Esophagus squamous epithelium (tissue), 5 donors: ENCODE results near the gene CMTM6. TPM values are rescaled to one million over a fixed set of nuclear protein-coding genes. Genes with fewer than 3 reads are reported as not detected.
"Not testable (repeated sequence)": the region's sequence is repeated elsewhere in the genome, so short reads cannot be mapped to it uniquely, and the experiment has no call there.

ENCODE experiments used
- DNase-seq: peaks from one replicate; lab custom pipeline; 2025; lab: John Stamatoyannopoulos, UW
- H3K27ac ChIP-seq, 4 donors: fragments of 200-600 bp; sonication (generic); one replicate each; pipeline ENCODE4 v1.5.1; 2016 to 2019; ENCODE audit warnings: mild to moderate bottlenecking in 1 of 4
- H3K27me3 ChIP-seq, 4 donors: fragments of 200-600 bp; sonication (generic); 1 replicate in 3 of 4; 2 replicates in 1 of 4; pipeline versions ENCODE4 v1.5.1 to v1.6.0; 2017 to 2021; ENCODE audit warnings: antibody characterized with exemption in 1 of 4
- H3K36me3 ChIP-seq, 3 donors: fragments of 200-600 bp; sonication (generic); one replicate each; pipeline ENCODE4 v1.5.1; 2016 to 2019
- H3K4me1 ChIP-seq, 3 donors: fragments of 200-600 bp; sonication (generic); one replicate each; pipeline ENCODE4 v1.5.1; 2017 to 2019
- H3K4me3 ChIP-seq, 4 donors: fragments of 200-600 bp; sonication (generic); 1 replicate in 3 of 4; 2 replicates in 1 of 4; pipeline ENCODE4 v1.5.1; 2016 to 2019; ENCODE audit warnings: mild to moderate bottlenecking in 2 of 4, moderate library complexity in 1 of 4
- H3K9me3 ChIP-seq, 3 donors: fragments of 200-600 bp; sonication (generic); one replicate each; pipeline ENCODE4 v1.5.1; 2016 to 2019
- POLR2A ChIP-seq, 4 donors: fragments of 450-650 bp; IDR thresholded peaks; one replicate each; pipeline ENCODE4 v1.6.1; 2017; ENCODE audit warnings: antibody characterized with exemption in 4 of 4, mild to moderate bottlenecking in 4 of 4, moderate library complexity in 3 of 4
- WGBS, 2 donors: methylation state at CpG; one replicate each; pipeline ENCODE4 v1.1.5; 2018; 5-methylcytosine and 5-hydroxymethylcytosine counted together
- intact Hi-C: fragments of 100-400 bp; cut with DNase I; formaldehyde crosslinking; loops from one replicate; pipeline ENCODE4 v1.15.0; 2022
- total RNA-seq, 4 donors: library from RNA; depleted of rRNA; stranded (reverse); fragments of >200 nt; gene quantifications; one replicate each; pipeline ENCODE4 v1.1.0, GENCODE V29; 2016
- TF ChIP-seq, protein P1 (sequence below), 6 experiments: fragments of 450-650 bp in 4 of 6; fragments of 200-600 bp in 2 of 6; sonication (generic) in 2 of 6; IDR thresholded peaks; one replicate each; pipeline ENCODE4 v1.5.1; 2016 to 2019; ENCODE audit warnings: antibody characterized with exemption in 6 of 6, mild to moderate bottlenecking in 4 of 6, moderate library complexity in 4 of 6
- donor health status: DM: yes; HTN: yes; CAD: no.

The CMTM6 gene
- total RNA-seq, 4 donors from 2014 or later, result 36.6 to 70.9 (median 63.9) TPM

DNA sequence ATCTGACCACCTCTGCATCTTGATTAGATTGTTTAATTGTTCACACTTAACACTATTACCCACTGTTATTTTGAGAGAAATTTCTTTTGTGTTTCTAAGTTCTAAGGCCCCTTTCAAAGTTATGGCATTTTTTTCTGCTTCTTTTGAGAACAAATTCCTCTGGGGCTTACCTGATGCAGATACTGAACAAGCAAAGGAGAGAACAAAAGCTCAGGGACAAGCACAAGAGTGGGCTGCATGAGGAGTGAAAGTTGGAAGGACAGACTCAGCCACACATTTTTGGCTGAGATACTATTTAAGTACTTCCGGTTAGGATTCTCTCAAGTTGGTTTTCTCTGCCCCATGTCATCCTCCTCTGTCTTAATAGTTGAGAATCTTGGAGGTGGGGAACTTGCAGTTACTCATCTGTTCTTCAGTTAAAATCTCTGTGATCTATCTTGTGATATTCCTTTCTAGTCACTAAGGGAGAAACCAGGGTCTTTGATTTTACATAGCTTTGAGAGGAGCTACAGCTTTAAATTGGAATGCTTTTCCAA lies 54.7 kb downstream of the CMTM6 start:
- Histone ChIP-seq H3K27me3 (peaks cover 0 to 97% (median 0%) of the 10 kb centered on the region in 4 donors), H3K4me1 (no peaks in the 10 kb centered on the region), H3K27ac (no peak overlapping the region), H3K9me3 (no peaks in the 10 kb centered on the region), H3K36me3 (peaks cover 0 to 6% (median 0%) of the 10 kb centered on the region in 3 donors), H3K4me3 (no peak overlapping the region)
- DNase-seq, result no peak
- 65 to 82% methylated on average over 1 of the region's 1 CpG for WGBS, 2 donors
- intact Hi-C loops, result no loop called here
- TF ChIP-seq, protein P1, sequence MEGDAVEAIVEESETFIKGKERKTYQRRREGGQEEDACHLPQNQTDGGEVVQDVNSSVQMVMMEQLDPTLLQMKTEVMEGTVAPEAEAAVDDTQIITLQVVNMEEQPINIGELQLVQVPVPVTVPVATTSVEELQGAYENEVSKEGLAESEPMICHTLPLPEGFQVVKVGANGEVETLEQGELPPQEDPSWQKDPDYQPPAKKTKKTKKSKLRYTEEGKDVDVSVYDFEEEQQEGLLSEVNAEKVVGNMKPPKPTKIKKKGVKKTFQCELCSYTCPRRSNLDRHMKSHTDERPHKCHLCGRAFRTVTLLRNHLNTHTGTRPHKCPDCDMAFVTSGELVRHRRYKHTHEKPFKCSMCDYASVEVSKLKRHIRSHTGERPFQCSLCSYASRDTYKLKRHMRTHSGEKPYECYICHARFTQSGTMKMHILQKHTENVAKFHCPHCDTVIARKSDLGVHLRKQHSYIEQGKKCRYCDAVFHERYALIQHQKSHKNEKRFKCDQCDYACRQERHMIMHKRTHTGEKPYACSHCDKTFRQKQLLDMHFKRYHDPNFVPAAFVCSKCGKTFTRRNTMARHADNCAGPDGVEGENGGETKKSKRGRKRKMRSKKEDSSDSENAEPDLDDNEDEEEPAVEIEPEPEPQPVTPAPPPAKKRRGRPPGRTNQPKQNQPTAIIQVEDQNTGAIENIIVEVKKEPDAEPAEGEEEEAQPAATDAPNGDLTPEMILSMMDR (IDR thresholded peaks at IDR 0.05), result no peak
- TF ChIP-seq POLR2A (IDR thresholded peaks at IDR 0.05), result no peak

DNA sequence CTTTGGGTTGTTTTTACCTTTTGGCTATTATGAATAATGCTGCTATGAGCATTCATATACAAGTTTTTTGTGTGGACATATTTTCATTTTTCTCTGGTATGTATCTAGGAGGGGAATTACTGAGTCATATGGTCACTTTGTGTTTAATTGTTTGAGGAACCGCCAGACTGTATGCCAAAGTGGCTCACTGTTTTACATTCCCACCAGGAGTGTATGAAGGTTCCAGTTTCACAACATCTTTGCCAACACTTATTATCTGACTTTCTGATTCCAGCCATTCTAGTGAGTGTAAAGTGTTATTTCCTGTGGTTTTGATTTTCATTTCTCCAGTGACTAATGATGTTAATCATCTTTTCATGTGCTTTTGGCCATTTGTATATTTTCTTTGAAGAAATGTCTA lies 59.2 kb downstream of the CMTM6 start:
- H3K4me1 ChIP-seq, result peaks cover 0 to 16% (median 0%) of the 10 kb centered on the region in 3 donors
- no peak overlapping the region for H3K27ac ChIP-seq
- no peaks in the 10 kb centered on the region for H3K9me3 ChIP-seq
- TF ChIP-seq, protein P1 (IDR thresholded peaks at IDR 0.05), result no peak
- no peak for TF ChIP-seq POLR2A (IDR thresholded peaks at IDR 0.05)
- DNase-seq, result no peak
- peaks cover 0 to 5% (median 0%) of the 10 kb centered on the region in 3 donors for H3K36me3 ChIP-seq
- 33% methylated on average over 1 of the region's 1 CpG for WGBS, 2 donors
- intact Hi-C loops, result no loop called here
- no peak overlapping the region for H3K4me3 ChIP-seq
- H3K27me3 ChIP-seq, result peaks cover 0 to 97% (median 0%) of the 10 kb centered on the region in 4 donors

DNA sequence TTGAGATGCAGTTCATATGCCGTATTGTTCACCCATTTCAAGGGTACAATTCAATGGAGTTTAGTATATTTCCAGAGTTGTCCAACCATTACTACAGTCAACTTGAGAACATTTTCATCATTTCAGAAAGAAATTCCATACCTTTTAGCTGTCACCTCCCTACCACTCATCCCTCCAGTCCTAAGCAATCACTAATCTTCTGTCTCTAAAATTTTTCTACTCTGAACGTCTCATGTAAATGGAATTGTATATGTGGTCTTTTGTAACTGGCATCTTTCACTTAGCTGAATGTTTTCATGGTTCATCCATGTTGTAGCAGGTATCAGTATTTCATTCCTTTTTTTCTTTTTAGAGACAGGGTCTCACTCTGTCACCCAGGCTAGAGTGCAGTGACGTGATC lies 59.9 kb downstream of the CMTM6 start:
- TF ChIP-seq, protein P1 (IDR thresholded peaks at IDR 0.05), result no peak
- TF ChIP-seq POLR2A (IDR thresholded peaks at IDR 0.05), result no peak
- Histone ChIP-seq H3K4me3 (no peak overlapping the region), H3K27ac (no peak overlapping the region), H3K4me1 (peaks cover 0 to 16% (median 0%) of the 10 kb centered on the region in 3 donors), H3K9me3 (no peaks in the 10 kb centered on the region), H3K27me3 (peaks cover 0 to 97% (median 0%) of the 10 kb centered on the region in 4 donors), H3K36me3 (peaks cover 0 to 5% (median 0%) of the 10 kb centered on the region in 3 donors)
- no peak for DNase-seq
- whole genome bisulfite sequencing, 2 donors, result 92 to 93% methylated on average over 3 of the region's 3 CpGs
- intact Hi-C loops, result no loop called here

DNA sequence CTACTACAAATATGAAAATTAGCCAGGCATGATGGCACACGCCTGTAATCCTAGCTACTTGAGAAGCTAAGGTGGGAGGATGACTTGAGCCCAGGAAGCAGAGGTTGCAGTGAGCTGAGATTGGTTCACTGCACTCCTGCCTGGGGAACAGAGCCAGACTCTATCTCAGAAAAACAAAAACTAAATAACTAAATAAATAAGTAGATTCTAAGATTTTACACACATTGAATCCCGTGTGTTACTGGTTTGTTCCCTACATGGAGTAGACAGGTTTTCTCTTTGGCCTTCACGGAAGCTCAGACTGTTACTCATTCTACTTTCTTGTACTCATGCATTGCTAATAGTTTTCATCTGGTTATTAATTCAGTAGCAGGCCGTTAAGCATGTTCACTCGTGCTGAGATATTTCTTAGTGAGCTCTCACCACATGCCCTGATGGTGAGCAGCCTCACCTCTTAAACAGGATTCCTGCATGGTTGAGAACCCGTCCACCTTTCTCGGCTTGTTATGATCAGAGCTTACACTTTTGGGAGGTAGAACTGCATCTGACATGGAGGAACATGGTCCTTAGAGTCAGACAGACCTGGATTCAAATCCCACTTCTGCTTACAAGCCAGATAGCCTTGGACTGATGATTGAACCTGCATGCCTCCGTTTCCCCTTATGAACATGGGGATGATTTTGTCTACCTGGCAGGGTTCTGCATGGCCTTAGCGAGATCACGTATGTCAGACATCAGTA lies 61.9 kb downstream of the CMTM6 start:
- no peak for DNase-seq
- H3K4me1 ChIP-seq, result peaks cover 0 to 16% (median 0%) of the 10 kb centered on the region in 3 donors
- H3K36me3 ChIP-seq, result peaks cover 0 to 5% (median 0%) of the 10 kb centered on the region in 3 donors
- H3K4me3 ChIP-seq, result no peak overlapping the region
- intact Hi-C loops, result no loop called here
- 67 to 77% methylated on average over 10 of the region's 10 CpGs for WGBS, 2 donors
- TF ChIP-seq, protein P1 (IDR thresholded peaks at IDR 0.05), result no peak
- no peak for TF ChIP-seq POLR2A (IDR thresholded peaks at IDR 0.05)
- H3K27ac ChIP-seq, result no peak overlapping the region
- peaks cover 0 to 97% (median 0%) of the 10 kb centered on the region in 4 donors for H3K27me3 ChIP-seq
- H3K9me3 ChIP-seq, result no peaks in the 10 kb centered on the region

DNA sequence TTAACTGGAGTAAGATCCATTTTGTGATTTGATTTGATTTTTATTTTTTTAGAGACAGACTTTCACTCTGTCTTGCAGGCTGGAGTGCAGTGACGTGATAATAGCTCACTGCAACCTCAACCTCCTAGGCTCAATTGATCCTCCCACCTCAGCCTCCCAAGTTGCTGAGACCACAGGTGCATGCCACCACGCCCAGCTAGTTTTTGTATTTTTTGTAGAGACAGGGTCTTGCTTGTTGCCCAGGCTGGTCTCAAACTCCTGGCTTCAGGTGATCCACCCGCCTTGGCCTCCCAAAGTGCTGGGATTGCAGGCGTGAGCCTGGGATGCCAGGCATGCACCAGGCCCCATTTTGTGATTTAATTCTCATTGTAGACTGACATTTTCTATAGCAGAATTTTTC lies 63.2 kb downstream of the CMTM6 start:
- WGBS, 2 donors, result 55 to 95% methylated on average over 2 to 4 of the region's 4 CpGs
- DNase-seq, H3K36me3 ChIP-seq, H3K4me3 ChIP-seq, intact Hi-C loops, H3K27ac ChIP-seq, H3K9me3 ChIP-seq: not testable (repeated sequence)
- Histone ChIP-seq H3K27me3 (peaks cover 0 to 97% (median 0%) of the 10 kb centered on the region in 4 donors), H3K4me1 (peaks cover 0 to 16% (median 0%) of the 10 kb centered on the region in 3 donors)
